Large intestine (tissue), 3 donors: ENCODE results near the gene HAND1. TPM values are rescaled to one million over a fixed set of nuclear protein-coding genes. Genes with fewer than 3 reads are reported as not detected.

Source experiments
- DNase-seq, 2 donors: peaks; one replicate each; pipeline versions ENCODE4 v3.0.0 to v3.0.0-alpha.2; 2013
- H3K27ac ChIP-seq: one replicate; pipeline ENCODE4 v1.5.1; 2013; ENCODE audit warnings: low read length
- H3K27me3 ChIP-seq: 2 replicates; pipeline ENCODE4 v1.6.1; 2013; ENCODE audit warnings: low read length; ENCODE audit not compliant: control insufficient read depth, insufficient read depth
- H3K36me3 ChIP-seq: 2 replicates; pipeline ENCODE4 v1.6.1; 2013; ENCODE audit warnings: low read length; ENCODE audit not compliant: control insufficient read depth, insufficient read depth
- H3K4me1 ChIP-seq: one replicate; pipeline ENCODE4 v1.6.1; 2013; ENCODE audit warnings: low read length; ENCODE audit not compliant: control insufficient read depth, insufficient read depth
- H3K4me3 ChIP-seq: one replicate; pipeline ENCODE4 v1.5.1; 2013; ENCODE audit warnings: low read length
- H3K9me3 ChIP-seq: one replicate; pipeline ENCODE4 v1.6.1; 2013; ENCODE audit warnings: mild to moderate bottlenecking, low read depth, low read length, moderate library complexity; ENCODE audit not compliant: control insufficient read depth
- WGBS: methylation state at CpG from one replicate; pipeline ENCODE4 v1.1.5; 2013; ENCODE audit warnings: low lambda C conversion rate; ENCODE audit not compliant: insufficient coverage; 5-methylcytosine and 5-hydroxymethylcytosine counted together
- polyA plus RNA-seq: library from polyadenylated mRNA; unstranded; fragments of 120-200 nt; gene quantifications from one replicate; pipeline ENCODE4 v1.2.1, GENCODE V29; 2013

HAND1 gene
- polyA plus RNA-seq, 1 donor: 7.8 TPM

GRCh38 chr5:154444556-154445421, 33.2 kb downstream of the HAND1 start:
- peak overlapping the region; percentile 65 for H3K4me3 ChIP-seq
- no peaks in the 10 kb centered on the region for H3K27me3 ChIP-seq
- peaks cover 8% of the 10 kb centered on the region for H3K4me1 ChIP-seq
- peak overlapping the region; percentile 64 for H3K27ac ChIP-seq
- no peaks in the 10 kb centered on the region for H3K9me3 ChIP-seq
- peaks cover 33% of the 10 kb centered on the region for H3K36me3 ChIP-seq
- WGBS: no CpG with 5 or more reads among the region's 30 CpGs
- DNase-seq: peak in 1 of 2 donors; percentile 44

- Histone ChIP-seq H3K27ac (no peak overlapping the region), H3K36me3 (peaks cover 41% of the 10 kb centered on the region), H3K4me3 (no peak overlapping the region), H3K4me1 (peaks cover 3% of the 10 kb centered on the region), H3K9me3 (no peaks in the 10 kb centered on the region), H3K27me3 (no peaks in the 10 kb centered on the region)
- no CpG with 5 or more reads among the region's 1 CpG for WGBS
- DNase-seq: no peak
Observed at GRCh38 chr5:154442801-154443200, 35.2 kb downstream of the HAND1 start.

- WGBS: no CpG with 5 or more reads among the region's 5 CpGs
Observed at GRCh38 chr5:154440540-154440939, 37.5 kb downstream of the HAND1 start.

GRCh38 chr5:154437281-154437965, 40.6 kb downstream of the HAND1 start:
- WGBS: no CpG with 5 or more reads among the region's 5 CpGs
- no peak overlapping the region for H3K4me3 ChIP-seq
- no peaks in the 10 kb centered on the region for H3K27me3 ChIP-seq
- no peak for DNase-seq
- no peaks in the 10 kb centered on the region for H3K4me1 ChIP-seq
- no peak overlapping the region for H3K27ac ChIP-seq
- no peaks in the 10 kb centered on the region for H3K9me3 ChIP-seq
- peaks cover 47% of the 10 kb centered on the region for H3K36me3 ChIP-seq

More at GRCh38 chr5:154440540-154440939, 37.5 kb downstream of the HAND1 start:
- H3K27me3 ChIP-seq: no peaks in the 10 kb centered on the region
- no peak overlapping the region for H3K4me3 ChIP-seq
- no peaks in the 10 kb centered on the region for H3K9me3 ChIP-seq
- peaks cover 51% of the 10 kb centered on the region for H3K36me3 ChIP-seq
- no peak overlapping the region for H3K27ac ChIP-seq
- no peaks in the 10 kb centered on the region for H3K4me1 ChIP-seq
- DNase-seq: no peak

GRCh38 chr5:154435226-154435625, 42.8 kb downstream of the HAND1 start:
- Histone ChIP-seq H3K27ac (no peak overlapping the region), H3K36me3 (peaks cover 25% of the 10 kb centered on the region)

GRCh38 chr5:154430961-154431630, 46.9 kb downstream of the HAND1 start:
- Histone ChIP-seq H3K36me3 (peaks cover 5% of the 10 kb centered on the region), H3K4me1 (no peaks in the 10 kb centered on the region), H3K4me3 (no peak overlapping the region), H3K27ac (no peak overlapping the region), H3K27me3 (no peaks in the 10 kb centered on the region), H3K9me3 (no peaks in the 10 kb centered on the region)
- no peak for DNase-seq
- WGBS: 88% methylated on average over 1 of the region's 4 CpGs

More at GRCh38 chr5:154435226-154435625, 42.8 kb downstream of the HAND1 start:
- H3K27me3 ChIP-seq: no peaks in the 10 kb centered on the region
- WGBS: no CpG with 5 or more reads among the region's 3 CpGs
- H3K4me3 ChIP-seq: no peak overlapping the region
- no peaks in the 10 kb centered on the region for H3K9me3 ChIP-seq
- H3K4me1 ChIP-seq: no peaks in the 10 kb centered on the region
- no peak for DNase-seq

GRCh38 chr5:154430466-154430865, 47.6 kb downstream of the HAND1 start:
- WGBS: no CpG with 5 or more reads among the region's 4 CpGs

GRCh38 chr5:154429341-154429740, 48.7 kb downstream of the HAND1 start:
- H3K27ac ChIP-seq: no peak overlapping the region
- no peak for DNase-seq
- H3K36me3 ChIP-seq: no peaks in the 10 kb centered on the region
- no CpG with 5 or more reads among the region's 1 CpG for WGBS
- no peaks in the 10 kb centered on the region for H3K9me3 ChIP-seq
- H3K4me3 ChIP-seq: no peak overlapping the region
- H3K27me3 ChIP-seq: no peaks in the 10 kb centered on the region
- H3K4me1 ChIP-seq: no peaks in the 10 kb centered on the region

More at GRCh38 chr5:154430466-154430865, 47.6 kb downstream of the HAND1 start:
- Histone ChIP-seq H3K9me3 (no peaks in the 10 kb centered on the region), H3K36me3 (peaks cover 2% of the 10 kb centered on the region), H3K27ac (no peak overlapping the region), H3K4me3 (no peak overlapping the region), H3K4me1 (no peaks in the 10 kb centered on the region), H3K27me3 (no peaks in the 10 kb centered on the region)
- no peak for DNase-seq

GRCh38 chr5:154428208-154428607, 49.8 kb downstream of the HAND1 start:
- DNase-seq: no peak
- no peaks in the 10 kb centered on the region for H3K4me1 ChIP-seq
- H3K4me3 ChIP-seq: no peak overlapping the region
- no peaks in the 10 kb centered on the region for H3K9me3 ChIP-seq
- H3K36me3 ChIP-seq: no peaks in the 10 kb centered on the region
- H3K27ac ChIP-seq: no peak overlapping the region
- no peaks in the 10 kb centered on the region for H3K27me3 ChIP-seq
- 80% methylated on average over 1 of the region's 3 CpGs for WGBS
